K562 (cell line): ENCODE data around the gene TMEM60. TPM values are rescaled to one million over a fixed set of nuclear protein-coding genes. Genes with fewer than 3 reads are reported as not detected.

Experiments used
- CTBP1 ChIP-seq: fragments of 450-650 bp; IDR thresholded peaks from 2 replicates; pipeline ENCODE4 v1.6.1; 2016; ENCODE audit warnings: borderline replicate concordance
- EGR1 ChIP-seq: fragments of 450-650 bp; conservative IDR thresholded peaks from 2 replicates; pipeline ENCODE4 v1.6.1; 2017; ENCODE audit warnings: mild to moderate bottlenecking
- HSF4 ChIP-seq: fragments of 250-450 bp; sonication (Bioruptor Pico); IDR thresholded peaks from 2 replicates; pipeline ENCODE4 v2.1.2; 2022; ENCODE audit warnings: mild to moderate bottlenecking, moderate library complexity, borderline replicate concordance
- MCM7 ChIP-seq, 2 experiments: fragments of 450-650 bp; IDR thresholded peaks; 2 replicates each; pipeline ENCODE4 v1.6.1; 2016 to 2018
- TARDBP ChIP-seq: fragments of 450-650 bp; IDR thresholded peaks from 2 replicates; pipeline ENCODE4 v1.6.1; 2016
- TCF7L2 ChIP-seq: fragments of 150-350 bp; IDR thresholded peaks from 2 replicates; pipeline ENCODE4 v1.6.1; 2016; ENCODE audit warnings: low read depth, mild to moderate bottlenecking, low read length, moderate library complexity
- ZNF133 ChIP-seq: fragments of 250-450 bp; sonication (Bioruptor Pico); IDR thresholded peaks from 2 replicates; pipeline ENCODE4 v1.4.0; 2020; ENCODE audit warnings: mild to moderate bottlenecking
- ZNF764 ChIP-seq: fragments of 250-450 bp; sonication (Bioruptor Pico); IDR thresholded peaks from 2 replicates; pipeline ENCODE4 v1.4.0; 2020; ENCODE audit warnings: low read depth, mild to moderate bottlenecking, moderate library complexity
- ZNF830 ChIP-seq: fragments of 250-450 bp; sonication (Bioruptor Pico); IDR thresholded peaks from 2 replicates; pipeline ENCODE4 v1.5.0; 2021; ENCODE audit warnings: mild to moderate bottlenecking
- polyA plus RNA-seq, 8 experiments: library from polyadenylated mRNA; depleted of rRNA in 4 of 8; stranded (reverse) in 5 of 8; unstranded in 3 of 8; fragments of >200 nt; fragmentation: Nextera tagmentation in 2 of 8; fragmentation: Illumina TruSeq in 1 of 8; extraction: Ambion mirVana in 2 of 8; extraction: Trizol in 1 of 8; gene quantifications; 2 replicates each; pipeline versions ENCODE4 v1.2.1 to v1.2.3, GENCODE V29; 2011 to 2014; ENCODE audit warnings: inconsistent platforms in 1 of 8, missing spikeins in 1 of 8
- total RNA-seq, 7 experiments: library from RNA; depleted of rRNA in 6 of 7; stranded (reverse); fragments of >200 nt in 6 of 7; fragmentation: Illumina TruSeq in 2 of 7; extraction: Trizol in 2 of 7; gene quantifications; 2 replicates each; pipeline versions ENCODE4 v1.2.1 to v1.2.3, GENCODE V29; 2011 to 2021; ENCODE audit warnings: low replicate concordance in 1 of 7
- TF ChIP-seq, protein P1 (sequence below): fragments of 450-650 bp; IDR thresholded peaks from 2 replicates; pipeline ENCODE4 v1.6.1; 2016; ENCODE audit warnings: mild to moderate bottlenecking, moderate library complexity
- TF ChIP-seq, protein P2 (sequence below): sonication (generic); formaldehyde crosslinking; IDR thresholded peaks from 2 replicates; pipeline ENCODE4 v1.8.1; 2022; ENCODE audit warnings: missing genetic modification reagents
- TF ChIP-seq, protein P3 (sequence below): fragments of 250-450 bp; sonication (Bioruptor Pico); IDR thresholded peaks from 2 replicates; pipeline ENCODE4 v1.4.0; 2020; ENCODE audit warnings: mild to moderate bottlenecking, moderate library complexity

Gene TMEM60
- total and polyA plus RNA-seq, 9 of the 15 experiments (the other 6 are each of a cell fraction or from before 2014, with no cell fraction given), result 12.5 to 140 (median 38.4) TPM

DNA sequence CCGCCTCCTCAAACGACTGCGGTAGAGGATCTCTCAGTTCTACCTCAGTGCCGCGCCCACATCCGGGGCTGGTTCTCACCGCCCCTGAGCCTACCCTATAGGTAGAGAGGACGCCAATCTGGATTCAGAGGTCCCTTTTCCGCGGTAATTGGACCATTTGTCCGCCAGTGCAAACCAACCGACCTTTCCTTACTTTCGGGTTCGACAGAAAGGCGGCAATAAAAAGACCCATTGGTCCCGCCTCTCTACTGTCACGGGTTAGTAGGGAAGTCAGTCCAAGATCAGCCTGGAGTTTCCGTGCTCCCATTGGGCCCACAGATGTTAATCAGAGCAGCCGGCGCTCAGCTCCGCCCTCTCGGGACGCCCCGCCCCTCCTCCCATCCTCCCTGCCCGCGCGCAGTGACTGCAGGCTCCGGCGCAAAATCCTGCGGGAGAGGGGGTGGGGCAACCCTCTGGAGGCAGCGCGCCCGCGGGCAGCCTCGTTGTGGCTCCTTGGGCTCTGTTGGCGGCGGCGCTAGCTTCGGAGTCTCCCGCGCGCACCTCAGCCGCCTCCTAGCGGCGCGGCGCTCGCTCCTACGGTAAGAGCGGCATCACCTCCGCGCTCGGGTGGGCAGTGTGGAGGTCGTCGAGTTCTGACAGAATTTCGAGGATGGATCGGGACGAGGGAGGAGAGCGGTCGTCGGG, at the start of gene TMEM60, which contains the start of gene PHTF2 (continued):
- TF ChIP-seq, protein P1, sequence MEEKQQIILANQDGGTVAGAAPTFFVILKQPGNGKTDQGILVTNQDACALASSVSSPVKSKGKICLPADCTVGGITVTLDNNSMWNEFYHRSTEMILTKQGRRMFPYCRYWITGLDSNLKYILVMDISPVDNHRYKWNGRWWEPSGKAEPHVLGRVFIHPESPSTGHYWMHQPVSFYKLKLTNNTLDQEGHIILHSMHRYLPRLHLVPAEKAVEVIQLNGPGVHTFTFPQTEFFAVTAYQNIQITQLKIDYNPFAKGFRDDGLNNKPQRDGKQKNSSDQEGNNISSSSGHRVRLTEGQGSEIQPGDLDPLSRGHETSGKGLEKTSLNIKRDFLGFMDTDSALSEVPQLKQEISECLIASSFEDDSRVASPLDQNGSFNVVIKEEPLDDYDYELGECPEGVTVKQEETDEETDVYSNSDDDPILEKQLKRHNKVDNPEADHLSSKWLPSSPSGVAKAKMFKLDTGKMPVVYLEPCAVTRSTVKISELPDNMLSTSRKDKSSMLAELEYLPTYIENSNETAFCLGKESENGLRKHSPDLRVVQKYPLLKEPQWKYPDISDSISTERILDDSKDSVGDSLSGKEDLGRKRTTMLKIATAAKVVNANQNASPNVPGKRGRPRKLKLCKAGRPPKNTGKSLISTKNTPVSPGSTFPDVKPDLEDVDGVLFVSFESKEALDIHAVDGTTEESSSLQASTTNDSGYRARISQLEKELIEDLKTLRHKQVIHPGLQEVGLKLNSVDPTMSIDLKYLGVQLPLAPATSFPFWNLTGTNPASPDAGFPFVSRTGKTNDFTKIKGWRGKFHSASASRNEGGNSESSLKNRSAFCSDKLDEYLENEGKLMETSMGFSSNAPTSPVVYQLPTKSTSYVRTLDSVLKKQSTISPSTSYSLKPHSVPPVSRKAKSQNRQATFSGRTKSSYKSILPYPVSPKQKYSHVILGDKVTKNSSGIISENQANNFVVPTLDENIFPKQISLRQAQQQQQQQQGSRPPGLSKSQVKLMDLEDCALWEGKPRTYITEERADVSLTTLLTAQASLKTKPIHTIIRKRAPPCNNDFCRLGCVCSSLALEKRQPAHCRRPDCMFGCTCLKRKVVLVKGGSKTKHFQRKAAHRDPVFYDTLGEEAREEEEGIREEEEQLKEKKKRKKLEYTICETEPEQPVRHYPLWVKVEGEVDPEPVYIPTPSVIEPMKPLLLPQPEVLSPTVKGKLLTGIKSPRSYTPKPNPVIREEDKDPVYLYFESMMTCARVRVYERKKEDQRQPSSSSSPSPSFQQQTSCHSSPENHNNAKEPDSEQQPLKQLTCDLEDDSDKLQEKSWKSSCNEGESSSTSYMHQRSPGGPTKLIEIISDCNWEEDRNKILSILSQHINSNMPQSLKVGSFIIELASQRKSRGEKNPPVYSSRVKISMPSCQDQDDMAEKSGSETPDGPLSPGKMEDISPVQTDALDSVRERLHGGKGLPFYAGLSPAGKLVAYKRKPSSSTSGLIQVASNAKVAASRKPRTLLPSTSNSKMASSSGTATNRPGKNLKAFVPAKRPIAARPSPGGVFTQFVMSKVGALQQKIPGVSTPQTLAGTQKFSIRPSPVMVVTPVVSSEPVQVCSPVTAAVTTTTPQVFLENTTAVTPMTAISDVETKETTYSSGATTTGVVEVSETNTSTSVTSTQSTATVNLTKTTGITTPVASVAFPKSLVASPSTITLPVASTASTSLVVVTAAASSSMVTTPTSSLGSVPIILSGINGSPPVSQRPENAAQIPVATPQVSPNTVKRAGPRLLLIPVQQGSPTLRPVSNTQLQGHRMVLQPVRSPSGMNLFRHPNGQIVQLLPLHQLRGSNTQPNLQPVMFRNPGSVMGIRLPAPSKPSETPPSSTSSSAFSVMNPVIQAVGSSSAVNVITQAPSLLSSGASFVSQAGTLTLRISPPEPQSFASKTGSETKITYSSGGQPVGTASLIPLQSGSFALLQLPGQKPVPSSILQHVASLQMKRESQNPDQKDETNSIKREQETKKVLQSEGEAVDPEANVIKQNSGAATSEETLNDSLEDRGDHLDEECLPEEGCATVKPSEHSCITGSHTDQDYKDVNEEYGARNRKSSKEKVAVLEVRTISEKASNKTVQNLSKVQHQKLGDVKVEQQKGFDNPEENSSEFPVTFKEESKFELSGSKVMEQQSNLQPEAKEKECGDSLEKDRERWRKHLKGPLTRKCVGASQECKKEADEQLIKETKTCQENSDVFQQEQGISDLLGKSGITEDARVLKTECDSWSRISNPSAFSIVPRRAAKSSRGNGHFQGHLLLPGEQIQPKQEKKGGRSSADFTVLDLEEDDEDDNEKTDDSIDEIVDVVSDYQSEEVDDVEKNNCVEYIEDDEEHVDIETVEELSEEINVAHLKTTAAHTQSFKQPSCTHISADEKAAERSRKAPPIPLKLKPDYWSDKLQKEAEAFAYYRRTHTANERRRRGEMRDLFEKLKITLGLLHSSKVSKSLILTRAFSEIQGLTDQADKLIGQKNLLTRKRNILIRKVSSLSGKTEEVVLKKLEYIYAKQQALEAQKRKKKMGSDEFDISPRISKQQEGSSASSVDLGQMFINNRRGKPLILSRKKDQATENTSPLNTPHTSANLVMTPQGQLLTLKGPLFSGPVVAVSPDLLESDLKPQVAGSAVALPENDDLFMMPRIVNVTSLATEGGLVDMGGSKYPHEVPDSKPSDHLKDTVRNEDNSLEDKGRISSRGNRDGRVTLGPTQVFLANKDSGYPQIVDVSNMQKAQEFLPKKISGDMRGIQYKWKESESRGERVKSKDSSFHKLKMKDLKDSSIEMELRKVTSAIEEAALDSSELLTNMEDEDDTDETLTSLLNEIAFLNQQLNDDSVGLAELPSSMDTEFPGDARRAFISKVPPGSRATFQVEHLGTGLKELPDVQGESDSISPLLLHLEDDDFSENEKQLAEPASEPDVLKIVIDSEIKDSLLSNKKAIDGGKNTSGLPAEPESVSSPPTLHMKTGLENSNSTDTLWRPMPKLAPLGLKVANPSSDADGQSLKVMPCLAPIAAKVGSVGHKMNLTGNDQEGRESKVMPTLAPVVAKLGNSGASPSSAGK, result peak; percentile 64; the same call in 1 of the 2 replicates
- TF ChIP-seq, protein P2, sequence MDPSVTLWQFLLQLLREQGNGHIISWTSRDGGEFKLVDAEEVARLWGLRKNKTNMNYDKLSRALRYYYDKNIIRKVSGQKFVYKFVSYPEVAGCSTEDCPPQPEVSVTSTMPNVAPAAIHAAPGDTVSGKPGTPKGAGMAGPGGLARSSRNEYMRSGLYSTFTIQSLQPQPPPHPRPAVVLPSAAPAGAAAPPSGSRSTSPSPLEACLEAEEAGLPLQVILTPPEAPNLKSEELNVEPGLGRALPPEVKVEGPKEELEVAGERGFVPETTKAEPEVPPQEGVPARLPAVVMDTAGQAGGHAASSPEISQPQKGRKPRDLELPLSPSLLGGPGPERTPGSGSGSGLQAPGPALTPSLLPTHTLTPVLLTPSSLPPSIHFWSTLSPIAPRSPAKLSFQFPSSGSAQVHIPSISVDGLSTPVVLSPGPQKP, result no peak
- TF ChIP-seq TCF7L2, result no peak
- TF ChIP-seq ZNF764 (CRISPR knock-in tag), result peak; percentile 25; the same call in 1 of the 2 replicates
- no peak; the same call in 1 of the 2 replicates for TF ChIP-seq ZNF133 (CRISPR knock-in tag)
- 0 out of 2 replicates have a peak, but pooled peaks have one; percentile 63 for TF ChIP-seq TARDBP
- peak; percentile 67; the same call in 1 of the 2 replicates for TF ChIP-seq EGR1
- TF ChIP-seq, protein P3, sequence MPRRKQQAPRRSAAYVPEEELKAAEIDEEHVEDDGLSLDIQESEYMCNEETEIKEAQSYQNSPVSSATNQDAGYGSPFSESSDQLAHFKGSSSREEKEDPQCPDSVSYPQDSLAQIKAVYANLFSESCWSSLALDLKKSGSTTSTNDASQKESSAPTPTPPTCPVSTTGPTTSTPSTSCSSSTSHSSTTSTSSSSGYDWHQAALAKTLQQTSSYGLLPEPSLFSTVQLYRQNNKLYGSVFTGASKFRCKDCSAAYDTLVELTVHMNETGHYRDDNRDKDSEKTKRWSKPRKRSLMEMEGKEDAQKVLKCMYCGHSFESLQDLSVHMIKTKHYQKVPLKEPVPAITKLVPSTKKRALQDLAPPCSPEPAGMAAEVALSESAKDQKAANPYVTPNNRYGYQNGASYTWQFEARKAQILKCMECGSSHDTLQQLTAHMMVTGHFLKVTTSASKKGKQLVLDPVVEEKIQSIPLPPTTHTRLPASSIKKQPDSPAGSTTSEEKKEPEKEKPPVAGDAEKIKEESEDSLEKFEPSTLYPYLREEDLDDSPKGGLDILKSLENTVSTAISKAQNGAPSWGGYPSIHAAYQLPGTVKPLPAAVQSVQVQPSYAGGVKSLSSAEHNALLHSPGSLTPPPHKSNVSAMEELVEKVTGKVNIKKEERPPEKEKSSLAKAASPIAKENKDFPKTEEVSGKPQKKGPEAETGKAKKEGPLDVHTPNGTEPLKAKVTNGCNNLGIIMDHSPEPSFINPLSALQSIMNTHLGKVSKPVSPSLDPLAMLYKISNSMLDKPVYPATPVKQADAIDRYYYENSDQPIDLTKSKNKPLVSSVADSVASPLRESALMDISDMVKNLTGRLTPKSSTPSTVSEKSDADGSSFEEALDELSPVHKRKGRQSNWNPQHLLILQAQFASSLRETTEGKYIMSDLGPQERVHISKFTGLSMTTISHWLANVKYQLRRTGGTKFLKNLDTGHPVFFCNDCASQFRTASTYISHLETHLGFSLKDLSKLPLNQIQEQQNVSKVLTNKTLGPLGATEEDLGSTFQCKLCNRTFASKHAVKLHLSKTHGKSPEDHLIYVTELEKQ, result 0 out of 2 replicates have a peak, but pooled peaks have one; percentile 29
- TF ChIP-seq MCM7 (IDR thresholded peaks at IDR 0.05), result no peak
- no peak for TF ChIP-seq HSF4
- peak; percentile 96 for TF ChIP-seq CTBP1
- no peak for TF ChIP-seq ZNF830 (CRISPR knock-in tag)
